ENCODE data around the gene GPR161.

Gene GPR161

GRCh38 chr1:168101336-168101735, 35.4 kb downstream of the GPR161 start:
- H3K27ac Mint-ChIP-seq = no peak overlapping the region
- H3K36me3 Mint-ChIP-seq = no peaks in the 10 kb centered on the region
- no peaks in the 10 kb centered on the region for H3K27me3 Mint-ChIP-seq

GRCh38 chr1:168100315-168101002, 36.3 kb downstream of the GPR161 start:
- no peak overlapping the region for H3K4me3 Mint-ChIP-seq
- no peak overlapping the region for H3K27ac Mint-ChIP-seq
- H3K4me1 Mint-ChIP-seq = no peaks in the 10 kb centered on the region
- no peaks in the 10 kb centered on the region for H3K9me3 Mint-ChIP-seq
- H3K27me3 Mint-ChIP-seq = no peaks in the 10 kb centered on the region
- no peaks in the 10 kb centered on the region for H3K36me3 Mint-ChIP-seq

More at GRCh38 chr1:168101336-168101735, 35.4 kb downstream of the GPR161 start:
- Mint-ChIP-seq H3K4me1 (no peaks in the 10 kb centered on the region), H3K9me3 (no peaks in the 10 kb centered on the region), H3K4me3 (no peak overlapping the region)

DNA sequence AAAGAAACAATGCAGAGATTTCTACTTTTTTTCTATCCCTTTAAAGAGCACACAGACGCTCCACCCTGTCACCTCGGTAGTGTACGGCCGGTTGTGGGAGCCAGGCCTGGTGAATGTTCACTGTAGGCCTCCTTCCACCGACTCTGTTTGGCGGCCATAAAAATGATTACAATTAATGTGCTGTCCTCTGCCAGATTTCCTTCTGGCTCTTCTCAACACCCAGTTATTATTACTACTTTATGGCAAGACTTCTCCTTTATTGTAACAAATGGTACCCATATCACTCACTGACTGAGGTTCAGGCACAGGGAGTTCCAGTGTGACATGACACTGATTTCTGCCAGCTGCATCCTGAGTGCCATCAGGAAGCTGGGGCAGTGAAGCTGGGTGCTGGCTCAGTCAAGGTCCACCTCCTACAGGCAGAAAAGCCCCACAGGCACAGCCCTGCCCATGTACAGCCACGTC, 37.4 kb downstream of the GPR161 start:
- Mint-ChIP-seq H3K9me3 (no peaks in the 10 kb centered on the region), H3K27me3 (no peaks in the 10 kb centered on the region), H3K36me3 (no peaks in the 10 kb centered on the region), H3K4me3 (no peak overlapping the region), H3K4me1 (no peaks in the 10 kb centered on the region), H3K27ac (no peak overlapping the region)

- no peaks in the 10 kb centered on the region for H3K4me1 Mint-ChIP-seq
- no peak overlapping the region for H3K4me3 Mint-ChIP-seq
- H3K9me3 Mint-ChIP-seq = no peaks in the 10 kb centered on the region
- H3K36me3 Mint-ChIP-seq = no peaks in the 10 kb centered on the region
- H3K27me3 Mint-ChIP-seq = no peaks in the 10 kb centered on the region
- no peak overlapping the region for H3K27ac Mint-ChIP-seq
Observed at GRCh38 chr1:168098534-168099320, 38.0 kb downstream of the GPR161 start.

- Mint-ChIP-seq H3K27me3 (no peaks in the 10 kb centered on the region), H3K4me1 (no peaks in the 10 kb centered on the region), H3K4me3 (no peak overlapping the region), H3K27ac (no peak overlapping the region), H3K36me3 (no peaks in the 10 kb centered on the region), H3K9me3 (no peaks in the 10 kb centered on the region)
Observed at GRCh38 chr1:168097921-168098528, 38.7 kb downstream of the GPR161 start.

GRCh38 chr1:168096296-168097165, 40.2 kb downstream of the GPR161 start:
- no peaks in the 10 kb centered on the region for H3K36me3 Mint-ChIP-seq
- no peaks in the 10 kb centered on the region for H3K9me3 Mint-ChIP-seq
- no peaks in the 10 kb centered on the region for H3K27me3 Mint-ChIP-seq
- H3K4me3 Mint-ChIP-seq = no peak overlapping the region
- H3K27ac Mint-ChIP-seq = no peak overlapping the region
- H3K4me1 Mint-ChIP-seq = no peaks in the 10 kb centered on the region

- Mint-ChIP-seq H3K27ac (no peak overlapping the region), H3K27me3 (no peaks in the 10 kb centered on the region), H3K4me1 (no peaks in the 10 kb centered on the region), H3K36me3 (no peaks in the 10 kb centered on the region), H3K4me3 (no peak overlapping the region), H3K9me3 (no peaks in the 10 kb centered on the region)
Observed at GRCh38 chr1:168095476-168095875, 41.3 kb downstream of the GPR161 start.

DNA sequence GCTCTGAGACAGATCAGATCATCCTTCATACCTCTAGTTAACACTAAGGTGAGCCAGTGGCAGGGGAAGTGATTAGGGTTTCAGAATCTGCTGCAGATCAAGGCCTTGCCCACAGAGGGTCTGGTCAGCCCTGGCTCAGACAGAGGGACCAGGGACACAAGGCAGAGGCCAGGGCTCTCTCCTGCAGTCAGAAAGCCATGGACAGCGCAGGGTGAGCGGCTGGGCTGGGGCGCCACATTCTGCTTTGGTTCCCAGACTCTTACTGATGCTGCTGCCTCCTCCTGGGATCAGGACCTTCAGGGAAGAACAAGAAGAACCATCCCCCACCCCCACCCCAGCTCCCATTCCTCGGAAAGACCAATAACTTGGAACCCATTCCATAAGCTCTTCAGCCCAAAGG, 43.1 kb downstream of the GPR161 start:
- H3K36me3 Mint-ChIP-seq = no peaks in the 10 kb centered on the region
- no peaks in the 10 kb centered on the region for H3K9me3 Mint-ChIP-seq
- no peaks in the 10 kb centered on the region for H3K4me1 Mint-ChIP-seq
- H3K27me3 Mint-ChIP-seq = peaks cover 1% of the 10 kb centered on the region
- no peak overlapping the region for H3K27ac Mint-ChIP-seq
- no peak overlapping the region for H3K4me3 Mint-ChIP-seq

DNA sequence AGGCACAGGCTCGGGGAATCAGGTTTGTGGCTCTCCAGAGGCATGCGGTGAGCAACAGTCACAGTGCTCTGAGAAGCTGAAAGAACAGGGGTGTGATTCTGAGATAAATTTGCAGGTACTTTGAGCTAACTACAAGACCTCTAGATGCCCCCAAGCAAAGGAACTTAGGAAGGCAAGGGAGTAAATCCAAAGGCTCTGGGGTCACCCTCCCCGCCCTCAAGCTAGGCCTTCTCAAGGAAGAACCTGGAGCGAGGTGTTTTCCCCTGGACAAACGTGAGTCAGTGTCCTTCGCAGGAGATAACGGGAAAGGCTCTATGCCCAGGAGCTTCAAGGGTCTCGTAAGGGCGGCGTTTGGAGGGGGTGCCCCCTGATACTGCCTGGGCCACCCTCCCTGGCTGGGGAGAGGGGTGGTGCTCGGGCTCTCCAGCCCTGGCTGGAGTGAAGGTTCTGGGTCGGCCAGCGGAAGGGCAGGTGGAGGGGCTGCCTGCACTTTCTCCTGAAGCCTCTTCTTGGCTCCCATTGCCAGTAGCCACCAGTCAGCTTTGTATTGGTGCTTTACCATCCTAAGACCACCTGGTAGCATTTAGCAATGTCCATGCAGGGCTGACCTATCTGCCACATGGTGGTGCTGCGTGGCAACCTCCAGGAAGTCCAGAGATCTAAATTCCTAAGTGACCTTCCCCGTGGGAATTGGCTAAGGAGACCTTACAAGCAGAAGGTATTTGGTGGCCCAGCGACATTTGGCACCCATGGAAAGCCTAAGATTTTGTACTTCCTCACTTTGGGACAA, 44.0 kb downstream of the GPR161 start:
- Mint-ChIP-seq H3K36me3 (no peaks in the 10 kb centered on the region), H3K4me3 (no peak overlapping the region), H3K4me1 (no peaks in the 10 kb centered on the region), H3K9me3 (no peaks in the 10 kb centered on the region), H3K27ac (no peak overlapping the region), H3K27me3 (peaks cover 1% of the 10 kb centered on the region)

DNA sequence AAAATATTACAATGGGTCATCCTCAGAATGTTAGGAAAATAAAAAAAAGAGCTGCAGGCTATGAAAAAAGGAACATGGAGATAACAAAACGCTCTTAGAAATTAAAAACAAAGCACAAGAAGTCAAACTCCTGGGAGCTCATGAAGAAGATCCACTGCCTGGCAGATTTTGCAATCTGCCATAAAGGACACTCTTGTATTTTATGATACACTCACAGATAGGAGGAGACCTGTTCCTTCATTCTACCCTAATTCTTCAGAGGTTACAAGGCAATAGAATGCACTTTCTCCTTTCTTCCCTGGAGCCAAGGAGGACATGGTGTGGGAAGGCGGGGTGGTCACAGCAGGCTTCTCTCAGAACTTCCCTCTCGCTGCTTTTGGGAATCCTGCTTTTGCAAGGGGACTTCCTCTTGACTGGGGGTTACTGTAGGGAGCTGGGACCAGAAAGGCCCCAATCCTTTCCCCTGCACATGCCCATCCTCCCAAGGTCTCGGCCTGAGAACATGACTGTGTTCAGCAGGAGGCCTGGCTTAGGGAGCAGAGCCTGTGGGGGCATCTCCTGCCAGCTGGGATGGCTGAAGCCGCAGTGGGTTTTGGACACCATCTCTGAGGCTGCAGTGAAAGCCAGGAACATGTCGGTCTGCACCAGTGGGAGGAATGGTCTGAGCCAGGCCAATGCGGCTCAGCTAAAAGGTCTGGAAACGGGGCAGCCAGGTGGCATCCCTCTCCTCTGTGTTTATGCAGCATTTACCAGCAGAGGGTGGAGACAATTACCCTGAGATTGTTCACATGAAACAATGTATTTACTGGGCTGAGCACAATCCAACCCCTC, 44.8 kb downstream of the GPR161 start:
- Mint-ChIP-seq H3K9me3 (no peaks in the 10 kb centered on the region), H3K27ac (no peak overlapping the region), H3K36me3 (no peaks in the 10 kb centered on the region), H3K4me1 (no peaks in the 10 kb centered on the region), H3K4me3 (no peak overlapping the region), H3K27me3 (peaks cover 1% of the 10 kb centered on the region)

- peaks cover 1% of the 10 kb centered on the region for H3K27me3 Mint-ChIP-seq
- H3K27ac Mint-ChIP-seq = no peak overlapping the region
- H3K36me3 Mint-ChIP-seq = no peaks in the 10 kb centered on the region
- no peaks in the 10 kb centered on the region for H3K4me1 Mint-ChIP-seq
- no peaks in the 10 kb centered on the region for H3K9me3 Mint-ChIP-seq
- H3K4me3 Mint-ChIP-seq = no peak overlapping the region
Observed at GRCh38 chr1:168091063-168091462, 45.7 kb downstream of the GPR161 start.

DNA sequence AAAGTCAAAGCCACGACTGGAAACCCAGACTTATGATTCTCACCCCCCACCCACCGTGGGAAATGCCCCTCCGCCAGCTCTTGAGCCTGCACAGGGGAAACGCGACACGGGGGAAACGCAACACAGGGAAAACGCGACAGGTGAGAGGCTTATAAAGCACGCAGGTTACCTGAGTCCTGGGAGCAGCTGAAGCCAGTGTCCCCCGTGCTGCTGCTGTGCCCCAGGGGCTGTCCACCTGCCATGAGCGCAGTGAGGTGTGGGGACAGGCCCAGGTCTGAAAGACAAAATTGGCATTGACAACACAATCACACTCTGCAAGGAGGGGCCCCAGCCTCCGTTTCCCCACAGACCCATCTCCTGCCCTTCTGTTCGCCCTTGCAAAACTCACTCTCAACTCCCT, 46.3 kb downstream of the GPR161 start:
- Mint-ChIP-seq H3K9me3 (no peaks in the 10 kb centered on the region), H3K4me3 (no peak overlapping the region), H3K27me3 (peaks cover 1% of the 10 kb centered on the region), H3K36me3 (no peaks in the 10 kb centered on the region), H3K4me1 (no peaks in the 10 kb centered on the region), H3K27ac (no peak overlapping the region)

DNA sequence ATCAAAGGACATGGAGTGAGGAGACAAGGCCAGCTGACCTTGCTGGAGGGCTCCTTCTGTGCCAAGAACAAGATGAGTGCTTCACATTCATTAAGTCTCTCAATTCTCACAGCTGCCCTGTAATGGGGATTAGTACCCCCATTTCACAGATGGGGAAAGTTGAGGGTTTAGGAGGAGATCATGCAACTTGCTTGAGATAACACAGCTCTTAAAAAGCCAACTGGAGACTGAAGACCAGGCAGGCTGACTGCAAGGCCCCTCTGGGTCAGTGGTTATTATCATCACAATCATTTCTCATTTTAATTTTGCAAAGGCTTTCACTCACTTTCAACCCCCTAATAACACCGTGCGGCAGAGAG, 46.8 kb downstream of the GPR161 start:
- Mint-ChIP-seq H3K27ac (no peak overlapping the region), H3K27me3 (peaks cover 1% of the 10 kb centered on the region), H3K4me1 (no peaks in the 10 kb centered on the region), H3K36me3 (no peaks in the 10 kb centered on the region), H3K4me3 (no peak overlapping the region), H3K9me3 (no peaks in the 10 kb centered on the region)

DNA sequence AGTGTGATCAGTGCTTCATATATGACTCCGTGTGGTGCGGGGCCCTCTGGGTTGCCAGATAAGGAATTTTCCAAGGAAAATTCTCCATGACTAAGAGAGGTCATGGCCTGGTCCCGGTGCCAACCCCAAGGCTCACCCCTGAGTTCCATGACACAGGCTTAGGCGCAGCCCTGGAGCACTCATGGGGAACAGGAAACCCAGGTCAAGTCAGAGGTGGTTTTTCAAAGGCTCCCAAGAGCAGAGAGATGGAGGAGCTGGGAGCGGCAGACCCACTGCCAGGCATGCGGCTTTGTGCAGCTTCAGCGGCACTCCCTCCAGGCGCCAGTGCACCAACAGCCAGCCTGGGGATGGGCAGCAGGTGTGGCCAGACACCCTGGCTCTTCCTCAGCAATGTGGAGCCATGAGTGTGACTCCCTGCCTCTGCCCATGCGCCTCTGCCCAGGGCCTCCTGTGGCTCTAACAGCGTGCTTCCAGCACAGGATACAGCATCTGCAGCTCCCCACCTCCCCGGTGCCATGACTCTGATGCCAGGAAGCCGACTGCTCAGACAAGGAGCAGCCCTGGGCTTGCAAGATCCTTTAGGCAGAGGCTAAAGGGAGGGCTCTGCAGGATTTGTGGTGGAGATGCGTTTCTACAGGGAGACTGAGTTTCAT, 47.3 kb downstream of the GPR161 start:
- Mint-ChIP-seq H3K4me3 (no peak overlapping the region), H3K27ac (no peak overlapping the region), H3K9me3 (no peaks in the 10 kb centered on the region), H3K4me1 (no peaks in the 10 kb centered on the region), H3K36me3 (no peaks in the 10 kb centered on the region), H3K27me3 (peaks cover 1% of the 10 kb centered on the region)
